H9 (cell line): ENCODE measurements around the gene SCRN1. TPM values are rescaled to one million over a fixed set of nuclear protein-coding genes. Genes with fewer than 3 reads are reported as not detected.

Experiments used
- DNase-seq: peaks from one replicate; pipeline ENCODE4 v3.0.0-alpha.2; 2017
- H2AFZ ChIP-seq: one replicate; pipeline ENCODE4 v1.6.1; 2013; ENCODE audit warnings: mild to moderate bottlenecking, low read length, control low read depth, moderate library complexity
- H2AK5ac ChIP-seq: 2 replicates; pipeline ENCODE4 v1.6.1; 2013; ENCODE audit warnings: low read length, control low read depth, mixed read lengths; ENCODE audit not compliant: insufficient read length
- H2BK120ac ChIP-seq: one replicate; pipeline ENCODE4 v1.6.1; 2013; ENCODE audit warnings: low read depth, mild to moderate bottlenecking, low read length, control low read depth, inconsistent platforms; ENCODE audit not compliant: poor library complexity, severe bottlenecking
- H2BK12ac ChIP-seq: 2 replicates; pipeline ENCODE4 v1.6.1; 2013; ENCODE audit warnings: low read length, control low read depth, mixed read lengths, low read depth; ENCODE audit not compliant: insufficient read length
- H2BK15ac ChIP-seq: 2 replicates; pipeline ENCODE4 v1.6.1; 2013; ENCODE audit warnings: low read depth, low read length, control low read depth
- H2BK20ac ChIP-seq: one replicate; pipeline ENCODE4 v1.6.1; 2013; ENCODE audit warnings: low read depth, mild to moderate bottlenecking, low read length, control low read depth, inconsistent platforms; ENCODE audit not compliant: poor library complexity, severe bottlenecking
- H2BK5ac ChIP-seq: 2 replicates; pipeline ENCODE4 v1.6.1; 2013; ENCODE audit warnings: low read length, control low read depth, mixed read lengths; ENCODE audit not compliant: insufficient read length
- H3K14ac ChIP-seq: 2 replicates; pipeline ENCODE4 v1.6.1; 2013; ENCODE audit warnings: low read length, control low read depth; ENCODE audit not compliant: insufficient read depth
- H3K18ac ChIP-seq: 2 replicates; pipeline ENCODE4 v1.6.1; 2013; ENCODE audit warnings: low read depth, mild to moderate bottlenecking, mixed read lengths, low read length, control low read depth; ENCODE audit not compliant: insufficient read length
- H3K23ac ChIP-seq: 2 replicates; pipeline ENCODE4 v1.6.1; 2013; ENCODE audit warnings: low read length, control low read depth, mixed read lengths, low read depth; ENCODE audit not compliant: insufficient read length
- H3K23me2 ChIP-seq: 2 replicates; pipeline ENCODE4 v1.6.1; 2013; ENCODE audit warnings: low read depth, mild to moderate bottlenecking, mixed read lengths, low read length, control low read depth; ENCODE audit not compliant: insufficient read length, poor library complexity, severe bottlenecking
- H3K27ac ChIP-seq: 2 replicates; pipeline ENCODE4 v1.5.1; 2013; ENCODE audit warnings: low read length, control low read depth, mixed read lengths, low read depth; ENCODE audit not compliant: insufficient read length
- H3K27me3 ChIP-seq: 2 replicates; pipeline ENCODE4 v1.6.1; 2013; ENCODE audit warnings: low read length, control low read depth, inconsistent platforms; ENCODE audit not compliant: insufficient read depth
- H3K4ac ChIP-seq: 2 replicates; pipeline ENCODE4 v1.6.1; 2013; ENCODE audit warnings: low read depth, mild to moderate bottlenecking, control low read depth, inconsistent platforms, low read length, moderate library complexity
- H3K4me1 ChIP-seq: 2 replicates; pipeline ENCODE4 v1.6.1; 2013; ENCODE audit warnings: low read length, control low read depth, inconsistent platforms; ENCODE audit not compliant: insufficient read depth
- H3K4me2 ChIP-seq: 2 replicates; pipeline ENCODE4 v1.6.1; 2013; ENCODE audit warnings: low read length, control low read depth, mixed read lengths; ENCODE audit not compliant: insufficient read length, insufficient read depth
- H3K56ac ChIP-seq: 2 replicates; pipeline ENCODE4 v1.6.1; 2013; ENCODE audit warnings: low read depth, mild to moderate bottlenecking, mixed read lengths, low read length, control low read depth; ENCODE audit not compliant: insufficient read length
- H3K79me1 ChIP-seq: 2 replicates; pipeline ENCODE4 v1.6.1; 2013; ENCODE audit warnings: low read depth, mild to moderate bottlenecking, moderate library complexity, low read length, control low read depth, inconsistent platforms; ENCODE audit not compliant: insufficient read depth, poor library complexity, severe bottlenecking
- H3K79me2 ChIP-seq: 2 replicates; pipeline ENCODE4 v1.6.1; 2013; ENCODE audit warnings: low read length, control low read depth, inconsistent platforms; ENCODE audit not compliant: insufficient read depth
- H3K9ac ChIP-seq: 2 replicates; pipeline ENCODE4 v1.6.1; 2013; ENCODE audit warnings: low read length, control low read depth, mixed read lengths; ENCODE audit not compliant: insufficient read length; ENCODE audit errors: extremely low read depth
- H3K9me3 ChIP-seq: one replicate; pipeline ENCODE4 v1.6.1; 2013; ENCODE audit warnings: low read depth, low read length, inconsistent platforms; ENCODE audit not compliant: control insufficient read depth
- H3T11ph ChIP-seq: one replicate; pipeline ENCODE4 v1.6.1; 2013; ENCODE audit warnings: mild to moderate bottlenecking, low read length, control low read depth, inconsistent platforms
- H4K20me1 ChIP-seq: one replicate; pipeline ENCODE4 v1.6.1; 2013; ENCODE audit not compliant: control insufficient read depth, insufficient read length, insufficient read depth
- H4K5ac ChIP-seq: 2 replicates; pipeline ENCODE4 v1.6.1; 2013; ENCODE audit warnings: low read depth, mild to moderate bottlenecking, mixed read lengths, low read length, control low read depth; ENCODE audit not compliant: insufficient read length
- H4K8ac ChIP-seq: replicated peaks from 2 replicates; pipeline ENCODE4 v1.6.1; 2013; ENCODE audit warnings: low read length, control low read depth, mixed read lengths, low read depth; ENCODE audit not compliant: insufficient read length
- H4K91ac ChIP-seq: 2 replicates; pipeline ENCODE4 v1.6.1; 2013; ENCODE audit warnings: low read depth, mild to moderate bottlenecking, moderate library complexity, mixed read lengths, low read length, control low read depth; ENCODE audit not compliant: insufficient read length
- H3K27ac Mint-ChIP-seq, 3 experiments: 2 replicates in 2 of 3; 3 replicates in 1 of 3; pipeline ENCODE4 v1.8.0; 2020 to 2021; ENCODE audit warnings: mixed read lengths in 3 of 3, mild to moderate bottlenecking in 1 of 3, moderate library complexity in 1 of 3
- H3K27me3 Mint-ChIP-seq: 2 replicates; pipeline ENCODE4 v1.8.0; 2021; ENCODE audit warnings: low read depth, mild to moderate bottlenecking, moderate library complexity, mixed read lengths
- H3K36me3 Mint-ChIP-seq, 3 experiments: 2 replicates in 2 of 3; 3 replicates in 1 of 3; pipeline ENCODE4 v1.8.0; 2020 to 2021; ENCODE audit warnings: low read depth in 3 of 3, mixed read lengths in 3 of 3; ENCODE audit not compliant: insufficient read depth in 1 of 3
- H3K4me1 Mint-ChIP-seq, 2 experiments: 2 replicates each; pipeline ENCODE4 v1.8.0; 2020; ENCODE audit warnings: mixed read lengths in 2 of 2
- H3K4me3 Mint-ChIP-seq, 2 experiments: 2 replicates in 1 of 2; 3 replicates in 1 of 2; pipeline ENCODE4 v1.8.0; 2020 to 2021; ENCODE audit warnings: mild to moderate bottlenecking in 2 of 2, mixed read lengths in 2 of 2, moderate library complexity in 1 of 2
- H3K9me3 Mint-ChIP-seq, 2 experiments: 2 replicates in 1 of 2; 3 replicates in 1 of 2; pipeline ENCODE4 v1.8.0; 2020; ENCODE audit warnings: mild to moderate bottlenecking in 2 of 2, mixed read lengths in 2 of 2, moderate library complexity in 1 of 2
- CTCF ChIP-seq: fragments of 200-600 bp; sonication (generic); conservative IDR thresholded peaks from 3 replicates; pipeline ENCODE4 v1.8.0; 2021; ENCODE audit warnings: antibody characterized with exemption, mild to moderate bottlenecking
- WGBS: extraction: QIAGEN DNeasy Blood & Tissue Kit; methylation state at CpG from one replicate; pipeline ENCODE4 v1.1.7; 2013; ENCODE audit warnings: missing lambda C conversion rate, low lambda C conversion rate, mixed read lengths; ENCODE audit not compliant: insufficient read length; ENCODE audit errors: extremely low coverage; 5-methylcytosine and 5-hydroxymethylcytosine counted together
- total RNA-seq: library from RNA; stranded (reverse); gene quantifications from 2 replicates; pipeline ENCODE4 v1.2.1, GENCODE V29; 2021

SCRN1 gene
- total RNA-seq, 1 experiment from 2014 or later, result 101 TPM

- no peak overlapping the region for H3T11ph ChIP-seq
- H3K4ac ChIP-seq, result no peak overlapping the region
- H4K91ac ChIP-seq, result no peak overlapping the region
- H3K23ac ChIP-seq, result no peak overlapping the region
- Mint-ChIP-seq H3K9me3 (peaks cover 8 to 18% of the 10 kb centered on the region in 2 experiments), H3K27ac (no peak overlapping the region), H3K27me3 (no peaks in the 10 kb centered on the region), H3K4me3 (no peak overlapping the region), H3K36me3 (peaks cover 17 to 41% (median 26%) of the 10 kb centered on the region in 3 experiments), H3K4me1 (no peaks in the 10 kb centered on the region)
- no peaks in the 10 kb centered on the region for H3K4me1 ChIP-seq
- TF ChIP-seq CTCF, result no peak
- no peaks in the 10 kb centered on the region for H3K9me3 ChIP-seq
- H3K79me1 ChIP-seq, result no peaks in the 10 kb centered on the region
- H2AK5ac ChIP-seq, result no peak overlapping the region
- H3K14ac ChIP-seq, result no peak overlapping the region
- H3K18ac ChIP-seq, result no peak overlapping the region
- H2BK120ac ChIP-seq, result no peak overlapping the region
- H3K23me2 ChIP-seq, result no peaks in the 10 kb centered on the region
- no peak overlapping the region for H3K56ac ChIP-seq
- no peak overlapping the region for H2BK12ac ChIP-seq
- H2AFZ ChIP-seq, result no peak overlapping the region
- no peaks in the 10 kb centered on the region for H3K27me3 ChIP-seq
- H2BK20ac ChIP-seq, result no peak overlapping the region
- no peak for DNase-seq
- no CpG with 5 or more reads among the region's 2 CpGs for WGBS
- H2BK15ac ChIP-seq, result no peak overlapping the region
- H2BK5ac ChIP-seq, result no peak overlapping the region
- no peak overlapping the region for H4K8ac ChIP-seq
- H4K20me1 ChIP-seq, result no peaks in the 10 kb centered on the region
- H4K5ac ChIP-seq, result no peak overlapping the region
- H3K79me2 ChIP-seq, result no peaks in the 10 kb centered on the region
- H3K9ac ChIP-seq, result no peak overlapping the region
- H3K27ac ChIP-seq, result no peak overlapping the region
- no peak overlapping the region for H3K4me2 ChIP-seq
Observed at GRCh38 chr7:29896685-29897411, 92.8 kb downstream of the SCRN1 start.
